ENCODE measurements around the gene ENTPD5. TPM values are rescaled to one million over a fixed set of nuclear protein-coding genes. Genes with fewer than 3 reads are reported as not detected.

Gene ENTPD5
- total and polyA plus RNA-seq, 8 donors = 2.7 to 7.4 (median 5.2) TPM

- FAIRE-seq = no peak
- no peaks in the 10 kb centered on the region for H3K9me3 ChIP-seq
- H3K36me3 ChIP-seq = no peaks in the 10 kb centered on the region
- H3K4me1 ChIP-seq = no peaks in the 10 kb centered on the region
- 74 to 77% methylated on average over 3 of the region's 3 CpGs for WGBS, 2 donors
- no peak for TF ChIP-seq CTCF (IDR thresholded peaks at IDR 0.05)
- no peak for ATAC-seq
- H3K27me3 ChIP-seq = no peaks in the 10 kb centered on the region
- DNase-seq = no peak
- intact Hi-C loops (cut with DNase I) = no loop called here
- no peak overlapping the region for H3K27ac ChIP-seq
- no peak overlapping the region for H3K4me3 ChIP-seq
Observed at GRCh38 chr14:73988065-73988464, 31.0 kb downstream of the ENTPD5 start.

- intact Hi-C loops (cut with DNase I) = no loop called here
- Histone ChIP-seq H3K4me3 (no peak overlapping the region), H3K27ac (no peak overlapping the region), H3K36me3 (no peaks in the 10 kb centered on the region), H3K27me3 (no peaks in the 10 kb centered on the region), H3K9me3 (no peaks in the 10 kb centered on the region), H3K4me1 (no peaks in the 10 kb centered on the region)
- ATAC-seq = no peak
- TF ChIP-seq CTCF (IDR thresholded peaks at IDR 0.05) = no peak
- DNase-seq = no peak
- WGBS, 2 donors = 53 to 56% methylated on average over 4 of the region's 4 CpGs
- FAIRE-seq = no peak
Observed at GRCh38 chr14:73977896-73978295, 41.2 kb downstream of the ENTPD5 start.

- H3K4me1 ChIP-seq = no peaks in the 10 kb centered on the region
Observed at GRCh38 chr14:73976125-73976524, 43.0 kb downstream of the ENTPD5 start.

GRCh38 chr14:73973497-73973896 is 45.6 kb downstream of the ENTPD5 start:
- Histone ChIP-seq H3K36me3 (peaks cover 0 to 6% (median 0%) of the 10 kb centered on the region in 3 donors), H3K27me3 (no peaks in the 10 kb centered on the region), H3K9me3 (no peaks in the 10 kb centered on the region), H3K27ac (no peak overlapping the region), H3K4me3 (no peak overlapping the region), H3K4me1 (no peaks in the 10 kb centered on the region)
- ATAC-seq = no peak
- no peak for FAIRE-seq
- DNase-seq = no peak
- whole genome bisulfite sequencing, 2 donors = 71 to 73% methylated on average over 2 of the region's 2 CpGs
- no peak for TF ChIP-seq CTCF (IDR thresholded peaks at IDR 0.05)
- intact Hi-C loops (cut with DNase I) = no loop called here

More at GRCh38 chr14:73976125-73976524, 43.0 kb downstream of the ENTPD5 start:
- no peaks in the 10 kb centered on the region for H3K27me3 ChIP-seq
- TF ChIP-seq CTCF (IDR thresholded peaks at IDR 0.05) = no peak
- no peak overlapping the region for H3K4me3 ChIP-seq
- FAIRE-seq (no peak), ATAC-seq (no peak), DNase-seq (no peak)
- WGBS, 2 donors = 82% methylated on average over 6 of the region's 6 CpGs
- H3K27ac ChIP-seq = no peak overlapping the region
- no peaks in the 10 kb centered on the region for H3K9me3 ChIP-seq
- H3K36me3 ChIP-seq = no peaks in the 10 kb centered on the region
- intact Hi-C loops (cut with DNase I) = no loop called here

- WGBS, 2 donors = 90 to 98% methylated on average over 2 of the region's 2 CpGs
- intact Hi-C loops (cut with DNase I) = no loop called here
- no peak for TF ChIP-seq CTCF (IDR thresholded peaks at IDR 0.05)
- peaks cover 0 to 6% (median 0%) of the 10 kb centered on the region in 3 donors for H3K36me3 ChIP-seq
- no peaks in the 10 kb centered on the region for H3K9me3 ChIP-seq
- ATAC-seq (no peak), DNase-seq (no peak), FAIRE-seq (no peak)
- H3K27me3 ChIP-seq = no peaks in the 10 kb centered on the region
- no peak overlapping the region for H3K27ac ChIP-seq
- no peaks in the 10 kb centered on the region for H3K4me1 ChIP-seq
- no peak overlapping the region for H3K4me3 ChIP-seq
Observed at GRCh38 chr14:73968885-73969284, 50.2 kb downstream of the ENTPD5 start.

All from pancreas (tissue), 10 donors.